Kidney glomerular epithelial cell (primary cell): ENCODE results near the gene HCAR2.
"Not testable (repeated sequence)": the region's sequence is repeated elsewhere in the genome, so short reads cannot be mapped to it uniquely, and the experiment has no call there.

Experiments
- DNase-seq: peaks from one replicate; lab custom pipeline; 2025; lab: John Stamatoyannopoulos, UW

Gene HCAR2

DNA sequence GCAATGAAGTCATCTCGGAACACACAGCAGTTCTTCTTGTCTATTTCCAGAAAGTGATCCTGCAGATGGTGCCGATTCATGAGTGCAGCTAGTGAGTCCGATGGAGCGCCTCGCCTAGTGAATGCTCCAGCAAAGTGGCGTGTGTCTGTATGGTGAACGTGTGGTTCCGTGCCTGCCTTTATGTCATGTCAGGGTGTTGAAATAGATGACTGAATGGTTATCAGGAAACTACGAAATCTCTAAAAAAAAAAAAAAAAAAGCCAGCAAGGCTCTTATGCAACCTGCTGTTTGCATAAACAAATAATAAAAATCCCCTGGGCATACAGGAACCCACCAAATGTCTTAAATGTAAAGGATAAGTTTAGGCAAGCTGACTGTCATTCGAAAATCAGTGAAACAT, 13.5 kb upstream of the HCAR2 start, which contains the start of gene HCAR3:
Gene HCAR3, minus strand, starts transcription at position 154 of the 400 bp plus-strand sequence. Its CDS starts 74 bp downstream, at position 80.
- not testable (repeated sequence) for DNase-seq

DNA sequence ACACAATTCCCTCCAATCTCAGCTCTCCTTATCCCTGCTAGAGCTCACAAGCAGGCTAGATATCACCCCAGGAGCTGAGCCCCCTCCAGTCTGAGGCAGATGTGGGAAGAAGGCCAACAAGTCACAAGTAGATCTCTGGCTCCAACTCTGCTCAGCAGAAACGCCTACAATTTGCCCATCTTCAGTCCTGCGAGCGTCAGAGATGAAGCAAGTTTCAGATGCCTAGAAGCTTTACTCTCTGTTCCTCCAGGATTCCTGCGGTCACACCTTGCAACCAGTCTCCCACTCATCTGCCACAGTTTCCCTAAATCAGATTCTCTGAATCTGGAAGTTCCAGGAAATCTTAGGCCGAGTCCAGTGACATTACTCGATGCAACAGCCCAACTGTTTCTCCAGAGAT, 12.1 kb upstream of the HCAR2 start:
- DNase-seq: not testable (repeated sequence)

DNA sequence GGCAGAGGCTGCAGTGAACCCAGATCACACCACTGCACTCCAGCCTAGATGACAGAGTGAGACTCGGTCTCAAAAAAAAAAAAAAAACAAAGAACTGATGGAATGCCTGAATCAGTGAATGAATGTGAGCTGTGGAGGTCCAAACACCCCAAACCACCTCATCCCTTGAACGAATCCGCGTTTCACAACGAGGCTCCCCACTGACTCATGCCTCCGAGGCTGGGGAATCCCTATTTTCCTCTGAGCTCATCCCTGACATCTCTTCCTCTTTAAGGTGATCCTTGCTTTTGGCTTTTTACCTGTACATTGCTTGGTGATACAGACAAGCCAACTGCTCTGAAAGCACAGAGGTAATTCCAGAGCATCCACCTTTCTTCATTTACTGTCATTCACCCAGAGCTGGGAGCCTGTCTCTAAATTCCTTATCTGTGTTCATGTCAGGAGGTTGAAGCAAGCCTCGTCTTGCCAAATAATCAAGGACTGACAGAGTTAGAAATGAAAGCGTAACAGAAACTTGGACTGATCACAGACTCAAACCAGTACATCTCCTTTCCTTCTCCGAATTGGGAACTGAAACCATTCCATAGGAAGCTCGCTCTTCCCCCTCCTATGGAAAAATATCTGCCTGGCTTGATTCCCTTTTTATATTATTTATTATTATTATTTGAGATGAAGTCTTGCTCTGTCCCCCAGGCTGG, 10.5 kb upstream of the HCAR2 start:
- not testable (repeated sequence) for DNase-seq

DNA sequence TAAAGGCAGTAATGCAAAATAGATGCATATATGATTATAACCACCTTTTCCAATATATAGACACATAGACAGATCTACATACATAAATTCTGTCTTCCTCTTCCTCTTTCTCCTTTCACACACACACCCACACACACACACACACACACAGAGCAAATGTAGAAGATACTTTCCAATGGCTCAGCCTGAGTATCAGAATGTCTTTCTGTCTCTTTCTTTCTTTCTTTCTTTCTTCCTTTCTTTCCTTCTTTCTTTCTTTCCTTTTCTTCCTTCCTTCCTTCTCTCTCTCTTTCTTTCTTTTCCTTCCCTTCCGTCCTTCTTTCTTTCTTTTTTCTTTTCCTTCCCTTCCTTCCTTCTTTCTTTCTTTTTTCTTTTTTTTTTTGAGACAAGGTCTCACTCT, 8.1 kb upstream of the HCAR2 start:
- DNase-seq: not testable (repeated sequence)

DNA sequence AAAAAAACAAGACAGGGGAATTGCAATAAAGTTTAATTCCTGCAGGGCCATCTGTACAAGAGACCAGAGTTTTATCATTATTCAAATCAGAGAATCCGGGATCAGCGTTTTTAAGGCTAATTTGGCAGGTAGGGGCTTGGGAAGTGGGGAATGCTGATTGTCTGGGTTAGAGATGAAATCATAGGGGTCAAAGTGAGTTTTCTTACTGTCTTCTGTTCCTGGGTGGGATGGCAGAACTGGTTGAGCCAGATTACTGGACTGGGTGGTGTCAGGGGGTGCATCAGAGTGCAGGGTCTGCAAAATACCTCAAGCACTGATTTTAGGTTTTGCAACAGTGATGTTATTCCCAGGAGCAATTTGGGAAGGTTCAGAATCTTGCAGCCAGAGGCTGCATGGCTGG, 7.2 kb upstream of the HCAR2 start:
- DNase-seq: not testable (repeated sequence)

DNA sequence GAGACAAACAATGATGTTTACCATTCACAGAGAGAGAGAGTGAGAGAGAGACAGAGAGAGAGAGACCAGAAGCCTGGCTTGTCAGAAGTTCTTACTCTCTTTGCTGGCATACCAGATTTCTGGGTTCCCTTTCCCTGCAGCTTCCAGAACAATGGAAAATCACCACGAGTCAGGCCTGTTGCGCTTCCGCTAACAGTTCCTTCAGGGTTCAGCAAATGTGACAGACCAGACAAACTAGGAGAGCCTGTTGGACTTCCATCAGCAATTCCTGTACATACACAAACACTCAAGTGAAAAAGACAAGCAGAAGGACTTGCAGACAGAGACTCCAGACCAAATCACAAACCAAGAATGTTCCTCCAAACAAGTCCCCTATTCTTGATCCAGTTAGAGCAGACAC, 6.1 kb upstream of the HCAR2 start:
- DNase-seq: not testable (repeated sequence)

DNA sequence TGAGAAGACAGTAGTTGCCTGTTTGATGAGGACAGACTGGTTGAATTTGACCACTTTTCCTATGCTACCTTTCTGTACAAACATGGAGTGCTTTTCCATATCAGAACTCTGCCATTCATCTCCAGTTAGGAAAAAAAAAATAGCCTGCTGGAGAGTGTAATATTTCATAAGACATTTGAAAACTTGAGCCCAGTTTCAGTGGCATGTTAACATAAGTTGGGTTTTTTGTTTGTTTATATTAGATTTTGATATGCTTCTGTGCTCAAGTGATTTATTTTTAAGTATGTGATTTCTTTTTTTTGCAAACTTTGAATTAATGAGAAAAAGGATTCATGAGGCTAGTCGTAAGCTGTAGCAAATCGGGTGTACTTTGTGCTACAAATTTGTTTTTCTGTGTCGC, 684 bp upstream of the HCAR2 start:
- DNase-seq: not testable (repeated sequence)

DNA sequence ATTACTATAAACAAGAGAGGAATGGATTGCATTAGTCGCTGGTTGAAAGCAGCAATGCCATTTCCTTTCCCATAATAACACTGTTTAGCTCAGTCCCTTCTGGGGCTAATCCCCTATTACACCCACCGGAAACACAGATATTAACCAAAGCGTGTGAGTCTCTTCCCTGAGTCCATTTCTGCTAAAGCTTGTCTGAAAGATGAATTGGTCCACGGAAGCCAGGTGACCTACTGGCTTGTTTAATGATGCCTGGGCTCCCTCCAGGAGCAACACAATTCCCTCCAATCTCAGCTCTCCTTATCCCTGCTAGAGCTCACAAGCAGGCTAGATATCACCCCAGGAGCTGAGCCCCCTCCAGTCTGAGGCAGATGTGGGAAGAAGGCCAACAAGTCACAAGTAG, 1.7 kb downstream of the HCAR2 start:
- DNase-seq: not testable (repeated sequence)

DNA sequence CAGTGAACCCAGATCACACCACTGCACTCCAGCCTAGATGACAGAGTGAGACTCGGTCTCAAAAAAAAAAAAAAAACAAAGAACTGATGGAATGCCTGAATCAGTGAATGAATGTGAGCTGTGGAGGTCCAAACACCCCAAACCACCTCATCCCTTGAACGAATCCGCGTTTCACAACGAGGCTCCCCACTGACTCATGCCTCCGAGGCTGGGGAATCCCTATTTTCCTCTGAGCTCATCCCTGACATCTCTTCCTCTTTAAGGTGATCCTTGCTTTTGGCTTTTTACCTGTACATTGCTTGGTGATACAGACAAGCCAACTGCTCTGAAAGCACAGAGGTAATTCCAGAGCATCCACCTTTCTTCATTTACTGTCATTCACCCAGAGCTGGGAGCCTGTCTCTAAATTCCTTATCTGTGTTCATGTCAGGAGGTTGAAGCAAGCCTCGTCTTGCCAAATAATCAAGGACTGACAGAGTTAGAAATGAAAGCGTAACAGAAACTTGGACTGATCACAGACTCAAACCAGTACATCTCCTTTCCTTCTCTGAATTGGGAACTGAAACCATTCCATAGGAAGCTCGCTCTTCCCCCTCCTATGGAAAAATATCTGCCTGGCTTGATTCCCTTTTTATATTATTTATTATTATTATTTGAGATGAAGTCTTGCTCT, 3.0 kb downstream of the HCAR2 start:
- not testable (repeated sequence) for DNase-seq

DNA sequence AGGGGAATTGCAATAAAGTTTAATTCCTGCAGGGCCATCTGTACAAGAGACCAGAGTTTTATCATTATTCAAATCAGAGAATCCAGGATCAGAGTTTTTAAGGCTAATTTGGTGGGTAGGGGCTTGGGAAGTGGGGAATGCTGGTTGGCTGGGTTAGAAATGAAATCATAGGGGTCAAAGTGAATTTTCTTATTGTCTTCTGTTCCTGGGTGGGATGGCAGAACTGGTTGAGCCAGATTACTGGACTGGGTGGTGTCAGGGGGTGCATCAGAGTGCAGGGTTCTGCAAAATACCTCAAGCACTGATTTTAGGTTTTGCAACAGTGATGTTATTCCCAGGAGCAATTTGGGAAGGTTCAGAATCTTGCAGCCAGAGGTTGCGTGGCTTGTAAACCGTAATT, 6.2 kb downstream of the HCAR2 start:
- not testable (repeated sequence) for DNase-seq

DNA sequence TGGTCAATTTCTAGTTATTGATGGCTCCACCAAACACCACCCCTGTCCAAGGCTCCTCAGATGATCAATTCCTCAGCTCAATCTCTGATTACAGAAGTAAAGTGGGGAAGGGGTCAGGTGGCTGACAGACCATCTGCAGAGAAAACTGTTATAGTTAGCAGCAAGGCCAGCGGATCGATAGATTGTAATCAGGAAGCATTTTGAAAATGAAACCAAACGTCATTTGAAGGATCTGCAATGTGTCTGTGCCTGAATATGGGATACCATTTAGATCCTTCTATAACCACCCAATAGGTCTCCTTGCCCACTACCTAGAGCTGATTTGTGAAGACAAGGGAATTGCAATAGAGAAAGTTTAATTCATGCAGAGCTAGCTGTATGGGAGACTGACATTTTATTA, 11.6 kb downstream of the HCAR2 start:
- DNase-seq: no peak

DNA sequence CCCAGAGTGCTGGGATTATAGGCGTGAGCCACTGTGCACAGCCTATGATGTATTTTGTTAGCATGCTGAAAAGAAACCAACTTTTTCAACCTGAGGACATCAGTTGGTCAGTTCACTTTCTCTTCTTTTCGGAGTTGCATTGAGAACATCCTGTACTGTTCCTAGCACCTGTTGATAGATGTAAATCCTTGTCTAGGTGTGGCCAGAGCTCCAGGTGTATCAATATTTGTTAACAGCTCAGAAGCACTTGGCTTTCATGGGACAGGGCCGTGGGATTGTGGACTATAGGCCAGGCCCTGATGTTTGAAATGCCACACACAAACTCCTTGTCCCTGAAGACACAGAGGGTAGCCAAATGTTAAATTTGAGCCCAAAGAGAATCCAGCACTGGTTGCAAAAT, 14.9 kb downstream of the HCAR2 start:
- no peak for DNase-seq

DNA sequence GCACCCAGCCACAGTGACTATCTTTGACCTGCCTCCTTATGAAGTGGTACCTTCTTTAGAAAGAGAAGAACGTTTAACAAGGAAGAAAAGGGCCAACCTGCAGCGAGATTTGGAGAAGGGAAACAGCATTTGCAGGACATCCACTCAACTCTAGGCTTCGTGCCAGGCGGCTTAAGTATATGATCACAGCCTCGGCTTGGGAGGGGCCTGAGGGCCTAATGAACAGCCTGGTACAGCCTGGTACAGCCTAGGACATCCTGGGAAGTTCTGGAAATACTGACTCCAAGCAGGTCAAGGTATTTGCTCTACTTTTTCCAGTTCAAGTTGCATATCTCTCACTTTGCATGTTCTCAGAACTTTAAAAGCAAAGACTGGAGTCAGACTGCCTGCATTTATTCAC, 16.1 kb downstream of the HCAR2 start:
- no peak for DNase-seq

DNA sequence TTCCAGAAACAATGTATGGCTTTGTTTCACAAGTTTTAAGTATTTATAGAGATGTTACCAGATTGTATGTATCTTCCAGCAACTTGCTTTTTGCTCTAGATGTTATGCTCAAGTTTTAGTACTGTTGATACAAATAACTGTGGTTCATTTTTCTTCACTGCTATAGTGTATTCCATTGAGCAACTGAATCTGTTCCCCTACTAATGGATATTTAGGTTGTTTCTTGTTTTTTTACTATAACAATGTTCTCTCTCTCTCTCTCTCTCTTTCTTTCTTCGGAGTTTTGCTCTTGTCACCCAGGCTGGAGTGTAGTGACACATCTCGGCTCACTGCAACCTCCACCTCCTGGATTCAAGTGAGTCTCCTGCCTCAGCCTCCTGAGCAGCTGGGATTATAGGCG, 16.6 kb downstream of the HCAR2 start:
- no peak for DNase-seq

DNA sequence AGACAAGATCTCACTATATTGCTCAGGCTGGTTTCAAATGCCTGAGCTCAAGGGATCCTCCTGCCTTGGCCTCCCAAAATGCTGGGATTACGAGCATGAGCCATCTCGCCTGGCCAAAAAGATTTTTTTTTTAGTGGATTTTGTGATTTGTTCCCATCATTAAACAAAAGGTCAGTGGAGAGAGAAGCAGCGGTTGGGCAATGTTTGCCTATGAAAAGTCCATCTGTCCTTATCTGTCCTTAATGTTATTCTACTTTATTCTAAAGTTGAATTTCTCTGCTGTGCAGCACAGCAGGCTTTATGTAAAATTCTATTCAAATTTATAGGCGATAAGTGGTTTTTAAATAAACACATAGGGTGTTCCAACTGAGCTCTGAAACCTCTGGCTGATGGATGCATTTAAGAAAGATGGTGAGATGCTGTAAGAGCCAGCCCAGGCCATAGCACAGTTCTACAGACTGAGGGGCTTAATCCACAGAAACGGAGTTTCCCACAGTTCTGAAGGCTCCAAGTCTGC, 18.8 kb downstream of the HCAR2 start:
- DNase-seq: no peak

DNA sequence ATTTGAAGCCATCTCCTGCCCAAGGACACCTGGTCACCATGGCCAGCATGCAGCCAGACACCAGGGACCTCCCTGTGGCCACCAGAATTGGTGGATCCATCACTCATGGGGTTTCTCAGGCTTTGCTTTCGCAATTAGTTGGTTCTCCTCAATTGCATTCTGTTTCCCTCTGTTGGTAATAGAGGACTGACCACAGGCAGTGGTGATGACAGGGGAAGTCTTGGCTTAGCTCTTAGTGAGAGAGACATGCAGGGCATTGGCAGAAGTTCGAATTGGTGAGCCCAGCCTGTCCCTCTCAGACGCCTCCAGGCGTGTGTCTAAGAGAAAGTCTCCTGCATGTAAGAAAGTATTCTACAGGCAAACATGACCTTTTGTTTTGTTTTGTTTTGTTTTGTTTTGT, 21.3 kb downstream of the HCAR2 start:
- no peak for DNase-seq

DNA sequence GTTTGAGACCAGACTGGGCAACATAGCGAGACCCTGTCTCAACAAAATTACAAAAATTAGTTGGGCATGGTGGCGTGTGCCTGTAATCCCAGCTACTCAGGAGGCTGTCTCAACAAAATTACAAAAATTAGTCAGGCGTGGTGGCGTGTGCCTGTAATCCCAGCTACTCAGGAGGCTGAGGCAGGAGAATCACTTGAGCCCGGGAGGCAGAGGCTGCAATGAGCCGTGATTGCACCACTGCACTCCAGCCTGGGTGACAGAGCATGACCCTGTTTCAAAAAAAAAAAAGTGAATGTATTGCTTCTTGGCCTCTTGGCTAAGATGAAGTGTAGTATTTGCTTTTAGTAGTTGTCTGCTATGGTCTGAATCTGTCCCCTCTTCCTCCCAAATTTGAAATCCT, 22.2 kb downstream of the HCAR2 start:
- DNase-seq: not testable (repeated sequence)

DNA sequence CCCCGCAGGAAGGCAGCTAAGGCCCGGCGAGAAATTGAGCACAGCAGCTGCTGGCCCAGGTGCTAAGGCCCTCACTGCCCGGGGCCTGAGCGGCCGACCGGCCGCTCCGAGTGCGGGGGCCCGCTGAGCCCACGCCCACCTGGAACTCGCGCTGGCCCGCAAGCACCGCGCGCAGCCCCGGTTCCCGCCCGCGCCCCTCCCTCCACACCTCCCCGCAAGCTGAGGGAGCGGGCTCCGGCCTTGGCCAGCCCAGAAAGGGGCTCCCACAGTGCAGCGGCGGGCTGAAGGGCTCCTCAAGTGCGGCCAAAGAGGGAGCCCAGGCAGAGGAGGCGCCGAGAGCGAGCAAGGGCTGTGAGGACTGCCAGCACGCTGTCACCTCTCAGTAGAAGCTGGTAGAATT, 26.4 kb downstream of the HCAR2 start:
- not testable (repeated sequence) for DNase-seq

DNA sequence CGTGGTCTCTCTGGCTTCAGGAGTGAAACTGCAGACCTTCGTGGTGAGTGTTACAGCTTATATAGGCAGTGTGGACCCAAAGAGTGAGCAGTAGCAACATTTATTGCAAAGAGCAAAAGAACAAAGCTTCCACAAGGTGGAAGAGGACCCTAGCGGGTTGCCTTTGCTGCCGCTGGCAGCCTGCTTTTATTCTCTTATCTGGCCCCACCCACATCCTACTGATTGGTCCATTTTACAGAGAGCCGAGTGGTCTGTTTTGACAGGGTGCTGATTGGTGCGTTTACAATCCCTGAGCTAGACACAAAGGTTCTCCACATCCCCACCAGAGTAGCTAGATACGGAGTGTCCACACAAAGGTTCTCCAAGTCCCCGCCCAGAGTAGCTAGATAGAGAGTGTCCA, 27.1 kb downstream of the HCAR2 start:
- DNase-seq: not testable (repeated sequence)

DNA sequence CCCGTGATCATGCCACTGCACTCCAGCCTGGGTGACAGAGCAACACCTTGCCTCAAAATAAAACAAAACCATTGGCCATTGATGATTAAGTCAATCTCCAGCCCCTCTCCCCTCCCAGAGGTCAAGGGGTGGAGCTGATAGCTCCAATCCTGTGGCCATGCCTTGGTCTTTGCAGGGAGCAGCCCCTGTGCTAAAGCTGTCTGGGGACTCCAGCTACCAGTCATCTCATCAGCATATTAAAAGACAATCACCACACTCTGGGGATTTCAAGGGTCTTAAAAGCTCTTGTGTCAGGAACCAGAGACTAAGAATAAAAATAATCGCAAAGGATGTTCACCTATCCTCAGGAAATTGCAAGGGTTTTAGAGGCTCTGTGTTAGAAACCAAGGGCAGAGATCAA, 30.6 kb downstream of the HCAR2 start:
- DNase-seq: no peak

DNA sequence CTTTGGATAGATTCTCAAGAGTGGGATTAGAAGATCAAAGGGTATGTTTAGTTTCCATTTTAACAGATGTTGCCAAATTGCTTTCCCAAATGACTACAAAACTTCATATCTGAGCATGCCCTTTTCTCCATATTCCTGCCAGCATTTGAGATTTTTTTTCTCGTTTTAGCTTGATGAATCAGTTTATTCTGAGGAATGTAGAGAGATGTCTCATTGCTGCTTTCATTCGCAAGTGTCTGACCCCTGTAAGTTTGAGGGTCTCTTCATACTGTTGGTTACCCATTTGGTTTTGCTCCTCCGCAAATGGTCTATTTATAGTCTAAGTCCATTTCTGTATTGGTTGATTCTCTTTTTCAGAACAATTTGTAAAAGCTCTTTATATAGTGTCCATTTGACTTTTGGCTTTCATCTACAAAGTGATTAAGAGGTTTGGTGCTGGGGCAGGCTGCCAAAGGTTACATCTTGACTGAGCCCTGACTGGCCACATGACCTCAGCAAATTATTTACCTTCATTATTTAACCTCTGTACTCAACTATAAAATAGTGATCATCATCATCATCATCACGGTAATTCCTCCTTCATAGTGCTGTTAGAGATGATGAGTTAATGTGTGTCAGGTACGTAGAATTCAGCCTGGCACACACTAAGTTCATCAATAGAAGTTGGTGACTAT, 33.6 kb downstream of the HCAR2 start:
- DNase-seq: peak; percentile 73

DNA sequence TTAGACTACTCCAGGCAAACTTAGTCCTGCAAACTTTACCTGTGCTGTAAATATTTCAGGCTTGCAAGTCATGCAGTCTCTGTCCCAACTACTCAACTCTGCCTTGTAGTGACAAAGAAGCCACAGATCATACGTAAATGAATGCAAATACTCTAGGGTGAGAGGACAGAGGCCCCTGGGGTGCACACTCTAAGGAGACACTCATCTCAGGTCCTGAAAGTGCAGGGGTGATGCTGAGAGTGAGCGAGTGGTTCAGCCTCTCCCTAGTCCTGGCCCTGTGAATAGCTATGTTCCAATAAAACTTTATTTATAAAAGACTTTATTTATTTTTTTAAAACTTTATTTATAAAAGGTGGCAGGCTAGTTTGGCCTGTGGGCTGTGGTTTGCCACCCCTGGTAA, 34.9 kb downstream of the HCAR2 start:
- no peak for DNase-seq

DNA sequence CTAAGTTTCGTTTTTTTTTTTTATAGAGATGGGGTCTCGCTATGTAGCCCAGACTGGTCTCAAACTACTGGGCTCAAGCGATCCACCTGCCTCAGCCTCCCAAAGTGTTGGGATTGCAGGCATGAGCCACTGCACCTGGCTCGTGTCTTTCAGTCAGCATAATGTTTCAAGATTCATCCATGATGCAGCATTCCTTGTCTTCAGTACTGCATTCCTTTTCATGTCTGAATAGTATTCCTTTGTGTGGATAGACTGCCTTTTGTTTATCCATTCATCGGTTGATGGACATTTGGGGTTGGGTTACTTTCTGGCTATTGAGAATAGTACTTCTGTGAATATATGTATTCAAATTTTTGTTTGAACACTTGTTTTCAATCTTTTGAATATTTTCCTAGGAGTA, 37.4 kb downstream of the HCAR2 start:
- DNase-seq: no peak
